Fibroblast of mammary gland (primary cell): ENCODE results near the gene B3GLCT.

Experiments used
- DNase-seq: peaks from one replicate; pipeline ENCODE4 v3.0.0-alpha.2; 2010; ENCODE audit warnings: low read depth
- H3K4me3 ChIP-seq: 2 replicates; pipeline ENCODE4 v1.5.1; 2011; ENCODE audit warnings: low read depth, mild to moderate bottlenecking, low read length, moderate library complexity; ENCODE audit not compliant: control insufficient read depth
- TF ChIP-seq, protein P1 (sequence below): conservative IDR thresholded peaks from 2 replicates; pipeline ENCODE4 v1.5.1; 2011; ENCODE audit warnings: low read depth, low read length, inconsistent platforms; ENCODE audit not compliant: control insufficient read depth, insufficient read depth

The B3GLCT gene

DNA sequence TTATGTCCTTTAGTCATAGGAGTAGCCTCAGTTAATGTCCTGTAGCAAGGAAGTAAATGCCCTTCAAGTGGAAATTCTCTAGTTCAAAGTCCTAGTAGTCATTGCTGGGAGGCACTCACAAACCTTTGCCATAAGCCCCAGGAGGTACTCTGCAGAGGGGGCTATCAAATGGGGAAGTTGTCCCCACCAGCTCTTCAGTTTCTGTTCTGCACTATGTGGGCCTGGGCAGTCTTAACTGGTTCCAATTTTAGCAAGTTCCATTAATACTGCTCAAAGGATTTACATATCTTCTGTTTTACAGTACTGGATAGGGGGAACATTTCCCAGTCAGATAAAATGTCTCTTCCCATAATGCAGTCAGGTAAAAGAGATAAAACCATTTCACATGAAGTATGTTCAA, 101.3 kb downstream of the B3GLCT start:
- TF ChIP-seq, protein P1, sequence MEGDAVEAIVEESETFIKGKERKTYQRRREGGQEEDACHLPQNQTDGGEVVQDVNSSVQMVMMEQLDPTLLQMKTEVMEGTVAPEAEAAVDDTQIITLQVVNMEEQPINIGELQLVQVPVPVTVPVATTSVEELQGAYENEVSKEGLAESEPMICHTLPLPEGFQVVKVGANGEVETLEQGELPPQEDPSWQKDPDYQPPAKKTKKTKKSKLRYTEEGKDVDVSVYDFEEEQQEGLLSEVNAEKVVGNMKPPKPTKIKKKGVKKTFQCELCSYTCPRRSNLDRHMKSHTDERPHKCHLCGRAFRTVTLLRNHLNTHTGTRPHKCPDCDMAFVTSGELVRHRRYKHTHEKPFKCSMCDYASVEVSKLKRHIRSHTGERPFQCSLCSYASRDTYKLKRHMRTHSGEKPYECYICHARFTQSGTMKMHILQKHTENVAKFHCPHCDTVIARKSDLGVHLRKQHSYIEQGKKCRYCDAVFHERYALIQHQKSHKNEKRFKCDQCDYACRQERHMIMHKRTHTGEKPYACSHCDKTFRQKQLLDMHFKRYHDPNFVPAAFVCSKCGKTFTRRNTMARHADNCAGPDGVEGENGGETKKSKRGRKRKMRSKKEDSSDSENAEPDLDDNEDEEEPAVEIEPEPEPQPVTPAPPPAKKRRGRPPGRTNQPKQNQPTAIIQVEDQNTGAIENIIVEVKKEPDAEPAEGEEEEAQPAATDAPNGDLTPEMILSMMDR, result no peak
- no peak for DNase-seq
- H3K4me3 ChIP-seq, result no peak overlapping the region

DNA sequence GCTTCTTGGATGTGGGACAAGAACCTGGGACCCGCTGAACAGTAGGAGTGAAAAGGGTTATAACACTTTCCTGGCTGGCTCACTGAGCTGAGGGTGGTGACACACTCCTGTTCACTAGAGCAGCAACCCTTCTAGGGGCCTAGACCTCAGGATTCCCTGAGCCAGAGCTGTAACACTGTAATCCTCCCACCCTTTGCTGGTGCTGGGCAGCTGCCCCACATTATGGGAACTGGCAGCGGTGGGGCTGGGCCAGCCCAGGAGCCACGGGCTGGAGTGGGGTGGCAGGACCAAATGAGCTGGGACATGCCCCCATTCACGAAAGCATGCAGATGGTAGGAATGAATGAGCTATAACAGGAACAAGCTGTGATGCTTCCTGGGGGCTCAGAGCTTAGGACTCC, 110.6 kb downstream of the B3GLCT start:
- no peak overlapping the region for H3K4me3 ChIP-seq
- DNase-seq, result no peak
- TF ChIP-seq, protein P1, result no peak

DNA sequence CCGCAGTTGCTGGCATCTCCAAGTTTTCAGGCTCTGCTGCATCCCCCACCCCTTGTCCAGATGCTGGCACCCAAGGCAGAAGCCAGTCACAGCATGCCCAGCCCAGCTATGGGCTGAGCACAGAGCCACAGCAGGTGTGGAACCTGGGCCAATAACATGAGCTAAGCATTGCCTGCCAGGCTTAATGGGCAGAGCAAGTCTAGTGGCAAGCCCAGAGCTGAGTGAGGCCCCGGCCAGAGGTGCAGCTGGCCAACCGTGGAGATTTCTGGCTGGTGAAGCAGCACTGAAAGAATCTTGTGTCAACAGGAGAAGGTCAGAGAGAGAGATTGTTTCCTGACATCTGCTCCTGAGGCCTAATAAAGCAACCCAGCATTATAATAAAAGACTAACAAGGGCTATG, 111.0 kb downstream of the B3GLCT start:
- no peak for DNase-seq
- no peak overlapping the region for H3K4me3 ChIP-seq
- TF ChIP-seq, protein P1, result no peak

DNA sequence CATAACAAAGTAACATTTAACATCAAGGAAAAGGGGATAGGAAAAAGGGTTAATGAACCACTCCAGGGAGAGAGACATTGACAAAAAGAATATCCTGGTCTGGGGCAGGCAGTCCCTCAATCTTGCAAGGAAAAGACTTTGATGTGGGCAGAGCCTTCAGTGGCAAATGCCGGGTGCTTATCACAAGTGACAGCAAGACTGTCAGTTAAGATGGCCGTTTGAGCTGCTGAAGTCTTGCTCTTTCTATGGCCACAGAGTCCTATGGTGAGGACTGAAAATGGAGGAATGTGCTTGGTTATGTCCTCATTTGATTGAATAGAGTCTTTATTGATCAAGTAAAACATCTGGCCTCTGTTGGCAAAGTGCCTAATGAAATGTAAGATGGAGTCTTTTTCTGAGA, 112.1 kb downstream of the B3GLCT start:
- DNase-seq, result no peak
- TF ChIP-seq, protein P1, result no peak
- H3K4me3 ChIP-seq, result no peak overlapping the region

DNA sequence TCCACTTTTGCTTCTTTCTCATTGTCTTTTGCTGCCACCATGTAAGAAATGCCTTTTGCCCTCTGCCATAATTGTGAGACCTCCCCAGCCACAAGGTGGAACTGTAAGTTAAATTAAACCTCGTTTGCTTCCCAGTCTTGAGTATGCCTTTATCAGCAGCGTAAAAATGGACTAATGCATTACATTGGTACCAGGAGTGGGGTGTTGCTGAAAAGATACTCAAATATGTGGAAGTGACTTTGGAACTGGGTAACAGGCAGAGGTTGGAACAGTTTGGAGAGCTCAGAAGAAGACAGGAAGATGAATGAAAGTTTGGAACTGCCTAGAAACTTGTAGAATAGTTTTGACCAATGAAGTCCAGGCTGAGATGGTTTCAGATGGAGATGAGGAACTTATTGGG, 115.2 kb downstream of the B3GLCT start:
- TF ChIP-seq, protein P1, result no peak
- no peak overlapping the region for H3K4me3 ChIP-seq
- no peak for DNase-seq

DNA sequence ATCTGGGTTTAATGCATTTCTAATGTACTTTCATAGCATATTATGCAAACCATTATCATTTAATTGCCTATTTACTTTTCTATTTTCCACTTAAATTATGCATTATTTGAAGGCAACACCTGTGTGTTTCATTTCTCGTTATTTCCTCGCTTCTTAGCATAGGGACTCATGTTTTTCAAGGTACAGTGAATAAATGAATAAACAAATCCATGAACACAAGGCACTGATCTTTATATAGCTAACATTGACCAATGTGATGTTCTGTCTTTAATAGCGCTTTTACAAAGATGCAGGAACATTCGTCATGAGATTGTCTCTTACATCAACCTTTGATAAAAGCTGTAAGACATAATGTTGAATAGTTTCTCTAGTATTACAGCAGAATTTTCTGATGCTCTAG, 121.2 kb downstream of the B3GLCT start:
- H3K4me3 ChIP-seq, result no peak overlapping the region
- TF ChIP-seq, protein P1, result no peak
- no peak for DNase-seq

DNA sequence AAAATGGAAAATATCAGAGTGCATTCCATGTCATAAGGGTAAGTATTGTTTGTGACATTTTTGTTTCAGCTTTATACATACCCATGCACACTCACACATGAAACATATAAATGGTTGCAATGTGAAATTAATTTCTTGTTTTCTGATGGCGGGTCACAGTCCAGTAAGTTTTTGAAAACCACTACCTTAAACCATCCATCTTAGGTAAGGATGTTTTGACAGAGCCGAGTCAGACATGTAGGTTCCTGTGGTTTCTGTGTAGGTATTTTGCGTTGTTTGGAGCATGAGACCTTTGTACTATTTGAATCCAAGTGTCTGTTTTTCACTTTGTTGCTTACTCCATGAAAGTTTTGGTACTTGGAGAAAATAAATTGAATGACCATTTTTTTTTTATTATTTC, 121.7 kb downstream of the B3GLCT start:
- DNase-seq, result no peak
- H3K4me3 ChIP-seq, result no peak overlapping the region
- TF ChIP-seq, protein P1, result no peak
